Measurements from ENCODE around the gene GRID1.

Gene GRID1

DNA sequence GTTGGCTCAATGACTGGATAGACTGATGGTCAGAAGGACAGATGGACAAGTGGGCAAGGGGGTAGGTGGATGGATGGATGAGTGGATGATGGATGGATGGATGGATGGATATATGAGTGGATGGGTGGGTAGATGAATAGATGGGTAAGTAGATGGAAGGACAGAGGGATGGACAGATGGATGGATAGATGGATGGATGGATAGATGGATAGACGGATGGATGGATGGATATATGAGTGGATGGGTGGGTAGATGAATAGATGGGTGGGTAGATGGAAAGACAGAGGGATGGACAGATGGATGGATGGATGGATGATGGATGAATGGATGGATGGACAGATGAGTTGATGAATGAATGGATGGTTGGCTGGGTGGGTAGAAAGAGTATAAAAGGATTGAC lies 119.5 kb downstream of the GRID1 start:
- Histone ChIP-seq H3K18ac (ENCODE audit: low read depth in 1 of 2, low read length in 2 of 2) (no peak overlapping the region), H3K4me1 (ENCODE audit: control insufficient read depth, insufficient read depth, low read depth, low read length) (no peaks in the 10 kb centered on the region), H2BK120ac (ENCODE audit: low read depth, low read length) (no peak overlapping the region), H3K27ac (ENCODE audit: low read length, poor library complexity, severe bottlenecking) (no peak overlapping the region), H3K4me3 (ENCODE audit: insufficient read depth in 1 of 2, low read depth in 1 of 2, low read length in 2 of 2) (no peak overlapping the region), H3K79me1 (replicated peaks; ENCODE audit: low read length, poor library complexity, severe bottlenecking) (no peaks in the 10 kb centered on the region), H3K4me2 (ENCODE audit: low read length, poor library complexity, severe bottlenecking) (no peak overlapping the region), H4K8ac (ENCODE audit: low read length) (no peak overlapping the region), H2BK5ac (ENCODE audit: low read depth, low read length, poor library complexity, severe bottlenecking) (no peak overlapping the region), H3K36me3 (ENCODE audit: control insufficient read depth in 1 of 2, insufficient read depth in 2 of 2, low read depth in 1 of 2, low read length in 2 of 2) (no peaks in the 10 kb centered on the region), H3K9ac (ENCODE audit: low read length) (no peak overlapping the region), H2AFZ (ENCODE audit: low read depth, low read length) (no peak overlapping the region), H2BK12ac (ENCODE audit: low read length in 2 of 2) (no peak overlapping the region), H3K9me3 (ENCODE audit: control insufficient read depth, low read length) (no peaks in the 10 kb centered on the region), H4K91ac (ENCODE audit: low read length) (no peak overlapping the region), H2AK5ac (ENCODE audit: low read length, severe bottlenecking) (no peak overlapping the region), H2BK15ac (ENCODE audit: low read depth, poor library complexity, severe bottlenecking) (no peak overlapping the region), H3K27me3 (ENCODE audit: control insufficient read depth in 1 of 2, insufficient read depth in 1 of 2, low read length in 2 of 2) (no peaks in the 10 kb centered on the region), H3K14ac (ENCODE audit: low read length in 2 of 2) (no peak overlapping the region), H3K23ac (ENCODE audit: low read length in 2 of 2) (no peak overlapping the region), H3K4ac (ENCODE audit: low read depth in 1 of 2, low read length in 2 of 2) (no peak overlapping the region)
- 69% methylated on average over 1 of the region's 1 CpG for WGBS
- no peak for DNase-seq

DNA sequence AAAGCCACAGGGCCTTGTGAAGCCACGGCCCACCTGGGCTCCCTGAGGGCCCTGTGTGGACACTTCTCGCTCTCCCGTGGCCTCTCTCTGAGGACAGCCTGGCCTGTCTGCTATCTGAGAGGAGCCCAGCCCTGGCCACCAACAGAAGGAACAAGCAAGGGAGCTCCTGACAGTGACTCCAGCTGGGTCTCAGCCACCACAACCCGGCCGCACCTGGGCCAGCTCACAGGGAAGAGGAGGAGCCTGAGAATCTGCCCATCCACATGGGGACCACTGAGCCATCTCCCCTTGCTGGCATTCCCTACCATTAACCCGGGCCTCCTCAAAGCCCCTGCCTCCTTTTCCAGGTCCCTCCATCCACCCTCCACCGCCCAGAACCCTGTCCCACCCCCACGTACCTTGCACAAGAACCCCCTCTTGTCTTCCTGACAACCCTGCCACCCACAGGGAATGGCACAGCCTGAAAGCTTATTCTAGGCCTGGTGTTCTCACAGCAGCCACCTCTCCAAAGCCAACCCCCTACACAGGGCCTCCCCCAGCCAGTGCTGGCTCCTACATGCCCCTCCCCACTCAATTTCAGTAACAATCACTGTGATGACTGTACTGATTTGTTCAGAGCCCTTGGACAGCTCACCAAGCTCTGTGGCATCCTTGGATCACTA lies 120.2 kb downstream of the GRID1 start:
- Histone ChIP-seq H3K4me2 (ENCODE audit: low read length, poor library complexity, severe bottlenecking) (no peak overlapping the region), H3K4me3 (ENCODE audit: insufficient read depth in 1 of 2, low read depth in 1 of 2, low read length in 2 of 2) (no peak overlapping the region), H3K14ac (ENCODE audit: low read length in 2 of 2) (no peak overlapping the region), H3K23ac (ENCODE audit: low read length in 2 of 2) (no peak overlapping the region), H2BK120ac (ENCODE audit: low read depth, low read length) (no peak overlapping the region), H2BK5ac (ENCODE audit: low read depth, low read length, poor library complexity, severe bottlenecking) (no peak overlapping the region), H2AK5ac (ENCODE audit: low read length, severe bottlenecking) (no peak overlapping the region), H4K91ac (ENCODE audit: low read length) (no peak overlapping the region), H3K79me1 (replicated peaks; ENCODE audit: low read length, poor library complexity, severe bottlenecking) (no peaks in the 10 kb centered on the region), H3K27me3 (ENCODE audit: control insufficient read depth in 1 of 2, insufficient read depth in 1 of 2, low read length in 2 of 2) (no peaks in the 10 kb centered on the region), H3K9me3 (ENCODE audit: control insufficient read depth, low read length) (no peaks in the 10 kb centered on the region), H2BK12ac (ENCODE audit: low read length in 2 of 2) (no peak overlapping the region), H2AFZ (ENCODE audit: low read depth, low read length) (no peak overlapping the region), H3K4me1 (ENCODE audit: control insufficient read depth, insufficient read depth, low read depth, low read length) (no peaks in the 10 kb centered on the region), H3K36me3 (ENCODE audit: control insufficient read depth in 1 of 2, insufficient read depth in 2 of 2, low read depth in 1 of 2, low read length in 2 of 2) (no peaks in the 10 kb centered on the region), H3K18ac (ENCODE audit: low read depth in 1 of 2, low read length in 2 of 2) (no peak overlapping the region), H3K4ac (ENCODE audit: low read depth in 1 of 2, low read length in 2 of 2) (no peak overlapping the region), H4K8ac (ENCODE audit: low read length) (no peak overlapping the region), H3K9ac (ENCODE audit: low read length) (no peak overlapping the region), H3K27ac (ENCODE audit: low read length, poor library complexity, severe bottlenecking) (no peak overlapping the region), H2BK15ac (ENCODE audit: low read depth, poor library complexity, severe bottlenecking) (no peak overlapping the region)
- no peak for DNase-seq
- 59% methylated on average over 8 of the region's 8 CpGs for WGBS

DNA sequence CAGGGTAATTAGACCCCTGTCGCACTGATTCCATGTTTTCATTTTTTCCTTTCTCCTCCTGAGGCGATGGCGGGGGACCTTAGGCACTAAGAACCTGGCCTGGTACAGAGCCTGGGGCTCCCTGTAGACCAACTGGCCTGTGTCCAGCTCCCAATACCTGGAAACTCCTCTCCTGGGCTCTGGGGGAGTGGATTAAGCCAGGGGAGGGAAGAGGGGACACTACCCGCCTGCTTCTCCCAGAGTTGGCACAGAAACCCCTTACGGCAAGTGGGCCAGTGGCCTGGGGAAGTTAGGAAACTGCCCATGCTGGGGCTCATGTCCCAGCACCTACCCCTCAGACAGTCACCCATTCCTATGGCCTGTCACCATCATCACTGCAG lies 121.6 kb downstream of the GRID1 start:
- DNase-seq = no peak
- Histone ChIP-seq H3K79me1 (replicated peaks; ENCODE audit: low read length, poor library complexity, severe bottlenecking) (no peaks in the 10 kb centered on the region), H3K23ac (ENCODE audit: low read length in 2 of 2) (no peak overlapping the region), H2BK5ac (ENCODE audit: low read depth, low read length, poor library complexity, severe bottlenecking) (no peak overlapping the region), H2BK120ac (ENCODE audit: low read depth, low read length) (no peak overlapping the region), H3K9ac (ENCODE audit: low read length) (no peak overlapping the region), H4K8ac (ENCODE audit: low read length) (no peak overlapping the region), H2BK15ac (ENCODE audit: low read depth, poor library complexity, severe bottlenecking) (no peak overlapping the region), H3K4me1 (ENCODE audit: control insufficient read depth, insufficient read depth, low read depth, low read length) (no peaks in the 10 kb centered on the region), H3K36me3 (ENCODE audit: control insufficient read depth in 1 of 2, insufficient read depth in 2 of 2, low read depth in 1 of 2, low read length in 2 of 2) (no peaks in the 10 kb centered on the region), H3K9me3 (ENCODE audit: control insufficient read depth, low read length) (no peaks in the 10 kb centered on the region), H3K27me3 (ENCODE audit: control insufficient read depth in 1 of 2, insufficient read depth in 1 of 2, low read length in 2 of 2) (no peaks in the 10 kb centered on the region), H2AK5ac (ENCODE audit: low read length, severe bottlenecking) (no peak overlapping the region), H3K4ac (ENCODE audit: low read depth in 1 of 2, low read length in 2 of 2) (no peak overlapping the region), H4K91ac (ENCODE audit: low read length) (no peak overlapping the region), H3K18ac (ENCODE audit: low read depth in 1 of 2, low read length in 2 of 2) (no peak overlapping the region), H2AFZ (ENCODE audit: low read depth, low read length) (no peak overlapping the region), H3K27ac (ENCODE audit: low read length, poor library complexity, severe bottlenecking) (no peak overlapping the region), H3K4me3 (ENCODE audit: insufficient read depth in 1 of 2, low read depth in 1 of 2, low read length in 2 of 2) (no peak overlapping the region), H3K4me2 (ENCODE audit: low read length, poor library complexity, severe bottlenecking) (no peak overlapping the region), H2BK12ac (ENCODE audit: low read length in 2 of 2) (no peak overlapping the region), H3K14ac (ENCODE audit: low read length in 2 of 2) (no peak overlapping the region)
- 78% methylated on average over 4 of the region's 5 CpGs for WGBS

DNA sequence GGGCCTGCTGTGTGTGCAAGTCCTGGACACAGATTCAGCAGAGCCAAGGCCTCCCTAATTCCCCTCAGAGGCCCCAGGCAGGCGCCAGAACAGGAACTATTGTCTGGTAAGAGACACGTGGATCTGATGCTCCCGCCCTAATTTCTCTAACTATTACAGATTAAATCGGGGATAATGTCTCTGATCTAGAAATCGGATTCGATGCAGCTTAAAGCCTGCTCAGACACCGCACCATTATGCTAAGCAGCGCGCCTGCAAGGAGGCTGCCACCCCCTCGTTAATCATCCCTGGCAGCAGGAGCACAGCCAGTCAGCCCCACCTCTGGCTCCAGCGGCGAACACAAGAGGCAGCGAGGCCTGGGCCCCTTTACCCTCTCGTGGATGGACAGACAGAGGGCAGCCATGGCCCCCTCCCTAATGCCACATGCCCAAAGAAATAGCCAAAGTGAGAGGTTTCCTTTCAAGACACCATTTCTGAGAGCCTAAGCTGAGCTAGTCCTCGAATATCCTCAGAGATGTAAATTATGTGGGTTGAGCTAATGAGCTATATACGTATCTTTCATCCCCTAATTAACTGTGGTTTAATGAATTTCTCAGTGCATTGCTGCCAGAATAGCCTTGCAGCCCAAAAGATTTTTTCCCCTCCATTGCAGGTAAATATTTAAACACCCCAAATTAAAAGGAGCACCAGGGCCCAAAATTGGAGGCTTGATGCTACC lies 122.1 kb downstream of the GRID1 start:
- Histone ChIP-seq H3K4ac (ENCODE audit: low read depth in 1 of 2, low read length in 2 of 2) (no peak overlapping the region), H2BK12ac (ENCODE audit: low read length in 2 of 2) (no peak overlapping the region), H3K23ac (ENCODE audit: low read length in 2 of 2) (no peak overlapping the region), H3K9ac (ENCODE audit: low read length) (no peak overlapping the region), H2AK5ac (ENCODE audit: low read length, severe bottlenecking) (no peak overlapping the region), H2BK15ac (ENCODE audit: low read depth, poor library complexity, severe bottlenecking) (no peak overlapping the region), H3K27me3 (ENCODE audit: control insufficient read depth in 1 of 2, insufficient read depth in 1 of 2, low read length in 2 of 2) (no peaks in the 10 kb centered on the region), H3K14ac (ENCODE audit: low read length in 2 of 2) (no peak overlapping the region), H2BK120ac (ENCODE audit: low read depth, low read length) (no peak overlapping the region), H4K91ac (ENCODE audit: low read length) (no peak overlapping the region), H4K8ac (ENCODE audit: low read length) (no peak overlapping the region), H3K18ac (ENCODE audit: low read depth in 1 of 2, low read length in 2 of 2) (no peak overlapping the region), H2AFZ (ENCODE audit: low read depth, low read length) (no peak overlapping the region), H3K27ac (ENCODE audit: low read length, poor library complexity, severe bottlenecking) (no peak overlapping the region), H3K36me3 (ENCODE audit: control insufficient read depth in 1 of 2, insufficient read depth in 2 of 2, low read depth in 1 of 2, low read length in 2 of 2) (no peaks in the 10 kb centered on the region), H3K4me2 (ENCODE audit: low read length, poor library complexity, severe bottlenecking) (no peak overlapping the region), H3K79me1 (replicated peaks; ENCODE audit: low read length, poor library complexity, severe bottlenecking) (no peaks in the 10 kb centered on the region), H3K9me3 (ENCODE audit: control insufficient read depth, low read length) (no peaks in the 10 kb centered on the region), H3K4me1 (ENCODE audit: control insufficient read depth, insufficient read depth, low read depth, low read length) (no peaks in the 10 kb centered on the region), H3K4me3 (ENCODE audit: insufficient read depth in 1 of 2, low read depth in 1 of 2, low read length in 2 of 2) (no peak overlapping the region), H2BK5ac (ENCODE audit: low read depth, low read length, poor library complexity, severe bottlenecking) (no peak overlapping the region)
- WGBS = 64% methylated on average over 15 of the region's 16 CpGs
- DNase-seq = no peak

Data from mesenchymal stem cell (in vitro differentiated cells and primary cell).